DND-41 (cell line): ENCODE measurements around the gene IFITM2.
"Not testable (repeated sequence)": the region's sequence is repeated elsewhere in the genome, so short reads cannot be mapped to it uniquely, and the experiment has no call there.

Experiments
- ATAC-seq: fragments of 200-7000 bp; cut with Tn5 transposase; 3 replicates; pipeline ENCODE4 v1.9.1; 2021; ENCODE audit warnings: low read depth; ENCODE audit not compliant: insufficient read depth
- DNase-seq: peaks from one replicate; pipeline ENCODE4 v3.0.0-alpha.2; 2020
- H2AFZ ChIP-seq: 2 replicates; pipeline ENCODE4 v1.6.0; 2012; ENCODE audit warnings: low read depth, low read length
- H3K27ac ChIP-seq: 2 replicates; pipeline ENCODE4 v1.5.1; 2012; ENCODE audit warnings: low read length, inconsistent platforms
- H3K27me3 ChIP-seq: fragments of 200-600 bp; sonication (generic); 2 replicates; pipeline ENCODE4 v1.6.0; 2012; ENCODE audit warnings: low read length, mild to moderate bottlenecking, inconsistent platforms; ENCODE audit not compliant: insufficient read depth, poor library complexity
- H3K36me3 ChIP-seq: 2 replicates; pipeline ENCODE4 v1.5.1; 2012; ENCODE audit warnings: low read length, inconsistent platforms; ENCODE audit not compliant: insufficient read depth
- H3K4me1 ChIP-seq: 2 replicates; pipeline ENCODE4 v1.5.1; 2012; ENCODE audit warnings: mild to moderate bottlenecking, low read length; ENCODE audit not compliant: insufficient read depth
- H3K4me2 ChIP-seq: 2 replicates; pipeline ENCODE4 v1.6.0; 2012; ENCODE audit warnings: mild to moderate bottlenecking, moderate library complexity, low read length, inconsistent platforms; ENCODE audit not compliant: insufficient read depth
- H3K4me3 ChIP-seq, 2 experiments: fragments of 200-600 bp in 1 of 2; shearing (Covaris generic) in 1 of 2; 2 replicates each; pipeline ENCODE4 v1.5.1; 2012 to 2016; ENCODE audit warnings: inconsistent platforms in 2 of 2, low read length in 2 of 2, mild to moderate bottlenecking in 2 of 2, low read depth in 1 of 2, moderate library complexity in 1 of 2
- H3K79me2 ChIP-seq: 2 replicates; pipeline ENCODE4 v1.6.0; 2012; ENCODE audit warnings: low read length, inconsistent platforms; ENCODE audit not compliant: insufficient read depth
- H3K9ac ChIP-seq: 2 replicates; pipeline ENCODE4 v1.6.0; 2012; ENCODE audit warnings: low read depth, mild to moderate bottlenecking, inconsistent platforms, low read length, moderate library complexity
- H3K9me3 ChIP-seq: 2 replicates; pipeline ENCODE4 v1.5.1; 2012; ENCODE audit warnings: low read length, moderate library complexity, mild to moderate bottlenecking, inconsistent platforms; ENCODE audit not compliant: insufficient read depth, severe bottlenecking
- H4K20me1 ChIP-seq: 2 replicates; pipeline ENCODE4 v1.6.0; 2012; ENCODE audit warnings: low read length; ENCODE audit not compliant: insufficient read depth
- CTCF ChIP-seq: IDR thresholded peaks from 2 replicates; pipeline ENCODE4 v1.5.1; 2012; ENCODE audit warnings: borderline replicate concordance, low read length, moderate library complexity, mild to moderate bottlenecking; ENCODE audit not compliant: poor library complexity, severe bottlenecking; ENCODE audit errors: extremely low read depth
- EZH2 ChIP-seq: IDR thresholded peaks from 3 replicates; pipeline ENCODE4 v1.6.1; 2012; ENCODE audit warnings: borderline replicate concordance, low read depth, mild to moderate bottlenecking, moderate library complexity, low read length, inconsistent platforms; ENCODE audit not compliant: severe bottlenecking

The IFITM2 gene

GRCh38 chr11:313787-314553 is 6.4 kb downstream of the IFITM2 start, which contains the start of gene IFITM1:
Gene IFITM1 (plus strand): TSS chr11:314040. CDS start chr11:314171, 131 bp downstream.
- TF ChIP-seq EZH2 (no peak), CTCF (no peak)
- peak; percentile 59 for ATAC-seq
- no peaks in the 10 kb centered on the region for H3K27me3 ChIP-seq
- peaks cover 19% of the 10 kb centered on the region for H4K20me1 ChIP-seq
- H3K27ac ChIP-seq, result peak within 1 kb of the TSS; percentile 83
- peak within 1 kb of the TSS; percentile 88 for H3K4me2 ChIP-seq
- H3K4me3 ChIP-seq, result peak within 1 kb of the TSS; percentile 44 to 64; a peak in 3 of 4 replicates
- peak within 1 kb of the TSS; percentile 57 for H2AFZ ChIP-seq
- peak within 1 kb of the TSS; percentile 72 for H3K9ac ChIP-seq
- peaks cover 50% of the 10 kb centered on the region for H3K79me2 ChIP-seq
- H3K4me1 ChIP-seq, result peaks cover 68% of the 10 kb centered on the region
- DNase-seq, result peak; percentile 80
- no peaks in the 10 kb centered on the region for H3K9me3 ChIP-seq
- H3K36me3 ChIP-seq, result peaks cover 25% of the 10 kb centered on the region

- H3K9me3 ChIP-seq, H3K27me3 ChIP-seq, H2AFZ ChIP-seq, DNase-seq: not testable (repeated sequence)
- peak overlapping the region; percentile 72 for H3K9ac ChIP-seq
- peaks cover 50% of the 10 kb centered on the region for H3K79me2 ChIP-seq
- peak; percentile 3; the same call in 1 of the 3 replicates for ATAC-seq
- H3K4me3 ChIP-seq, result peak overlapping the region; percentile 44 to 64; a peak in 3 of 4 replicates
- H3K27ac ChIP-seq, result peak overlapping the region; percentile 83
- peak overlapping the region; percentile 88 for H3K4me2 ChIP-seq
- peaks cover 67% of the 10 kb centered on the region for H3K4me1 ChIP-seq
- H4K20me1 ChIP-seq, result peaks cover 19% of the 10 kb centered on the region
- peaks cover 25% of the 10 kb centered on the region for H3K36me3 ChIP-seq
These were observed 6.9 kb downstream of the IFITM2 start for GRCh38 chr11:314554-314875.

GRCh38 chr11:315051-315481 is 7.5 kb downstream of the IFITM2 start:
- Histone ChIP-seq H3K9me3 (no peaks in the 10 kb centered on the region), H3K79me2 (peaks cover 47% of the 10 kb centered on the region), H3K4me2 (peak overlapping the region; percentile 88), H3K9ac (peak overlapping the region; percentile 72), H2AFZ (no peak overlapping the region), H3K36me3 (peaks cover 25% of the 10 kb centered on the region), H3K4me3 (peak overlapping the region; percentile 44 to 64), H3K27me3 (no peaks in the 10 kb centered on the region), H3K4me1 (peaks cover 65% of the 10 kb centered on the region), H3K27ac (peak overlapping the region; percentile 83), H4K20me1 (peaks cover 19% of the 10 kb centered on the region)
- TF ChIP-seq CTCF (no peak), EZH2 (no peak)
- peak; percentile 47 for DNase-seq
- peak; percentile 1; the same call in 1 of the 3 replicates for ATAC-seq

GRCh38 chr11:315516-315994 is 7.9 kb downstream of the IFITM2 start:
- Histone ChIP-seq H3K4me3 (peak overlapping the region; percentile 44 to 64), H3K79me2 (peaks cover 46% of the 10 kb centered on the region), H3K9me3 (no peaks in the 10 kb centered on the region), H4K20me1 (peaks cover 19% of the 10 kb centered on the region), H3K36me3 (peaks cover 25% of the 10 kb centered on the region), H3K27me3 (no peaks in the 10 kb centered on the region), H3K4me1 (peaks cover 64% of the 10 kb centered on the region), H3K9ac (peak overlapping the region; percentile 72), H3K4me2 (peak overlapping the region; percentile 88), H3K27ac (peak overlapping the region; percentile 83), H2AFZ (no peak overlapping the region)
- DNase-seq, result no peak
- ATAC-seq, result no peak
- TF ChIP-seq EZH2 (no peak), CTCF (no peak)
